Measurements from ENCODE around the gene THEMIS.

GRCh38 chr6:127818149-127818548 is 82.7 kb downstream of the THEMIS start:
- TF ChIP-seq YY1 (IDR thresholded peaks at IDR 0.05; ENCODE audit: insufficient read depth, insufficient read length) (no peak), SUZ12 (IDR thresholded peaks at IDR 0.05; ENCODE audit: extremely low read depth, insufficient read depth, insufficient read length) (no peak)
